ENCODE results near the gene DTNB. TPM values are rescaled to one million over a fixed set of nuclear protein-coding genes. Genes with fewer than 3 reads are reported as not detected.

The DTNB gene
- total and polyA plus RNA-seq, 10 of the 15 experiments (the other 5 are each of a cell fraction or from before 2014, with no cell fraction given), result 4.5 to 30.6 (median 11.9) TPM

DNA sequence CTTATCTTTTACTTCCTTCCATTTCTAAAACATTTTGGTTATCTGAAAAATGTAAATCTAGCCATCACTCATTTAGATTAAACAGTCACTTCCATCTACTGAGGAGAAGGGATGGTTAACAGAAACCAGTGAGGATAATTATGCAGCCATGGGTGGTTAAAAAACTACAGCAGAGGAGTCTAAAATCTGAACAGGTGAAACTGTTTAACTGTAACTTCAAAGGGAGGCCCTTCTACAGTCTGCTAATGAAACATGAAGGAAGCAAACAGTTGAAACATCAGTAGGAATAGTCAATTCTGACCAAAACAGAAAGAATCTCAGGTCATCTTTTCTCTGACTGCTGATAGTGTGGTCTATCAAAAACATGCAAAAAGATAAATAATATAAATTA is 71.0 kb downstream of the DTNB start (continued):
- TF ChIP-seq NR2F1 (conservative IDR thresholded peaks at IDR 0.05) (no peak), SREBF1 (IDR thresholded peaks at IDR 0.05; ENCODE audit: low read length) (no peak), TCF7 (IDR thresholded peaks at IDR 0.05; ENCODE audit: borderline replicate concordance) (peak; percentile 92), JUND (IDR thresholded peaks at IDR 0.05; ENCODE audit: low read depth, low read length) (no peak), ZSCAN29 (IDR thresholded peaks at IDR 0.05) (no peak), CREM (IDR thresholded peaks at IDR 0.05; ENCODE audit: low read depth) (peak; percentile 45; the same call in 1 of the 2 replicates), IRF4 (IDR thresholded peaks at IDR 0.05; ENCODE audit: low read depth, low read length) (no peak), ZNF622 (IDR thresholded peaks at IDR 0.05) (no peak), PAX5 (IDR thresholded peaks at IDR 0.05; ENCODE audit: borderline replicate concordance, low read depth, low read length) (no peak), RBBP5 (conservative IDR thresholded peaks at IDR 0.05) (no peak), SUZ12 (IDR thresholded peaks at IDR 0.05; ENCODE audit: unreplicated experiment) (no peak), CREB1 (IDR thresholded peaks at IDR 0.05; ENCODE audit: low read depth) (peak; percentile 16; the same call in 1 of the 2 replicates), FOS (IDR thresholded peaks at IDR 0.05; ENCODE audit: borderline replicate concordance, extremely low read depth, insufficient read length) (no peak), NFYB (IDR thresholded peaks at IDR 0.05; ENCODE audit: insufficient read depth, low read depth, low read length) (no peak), RAD21 (IDR thresholded peaks at IDR 0.05; ENCODE audit: insufficient read depth, low read depth, low read length) (no peak)
- TF ChIP-seq, protein P1, sequence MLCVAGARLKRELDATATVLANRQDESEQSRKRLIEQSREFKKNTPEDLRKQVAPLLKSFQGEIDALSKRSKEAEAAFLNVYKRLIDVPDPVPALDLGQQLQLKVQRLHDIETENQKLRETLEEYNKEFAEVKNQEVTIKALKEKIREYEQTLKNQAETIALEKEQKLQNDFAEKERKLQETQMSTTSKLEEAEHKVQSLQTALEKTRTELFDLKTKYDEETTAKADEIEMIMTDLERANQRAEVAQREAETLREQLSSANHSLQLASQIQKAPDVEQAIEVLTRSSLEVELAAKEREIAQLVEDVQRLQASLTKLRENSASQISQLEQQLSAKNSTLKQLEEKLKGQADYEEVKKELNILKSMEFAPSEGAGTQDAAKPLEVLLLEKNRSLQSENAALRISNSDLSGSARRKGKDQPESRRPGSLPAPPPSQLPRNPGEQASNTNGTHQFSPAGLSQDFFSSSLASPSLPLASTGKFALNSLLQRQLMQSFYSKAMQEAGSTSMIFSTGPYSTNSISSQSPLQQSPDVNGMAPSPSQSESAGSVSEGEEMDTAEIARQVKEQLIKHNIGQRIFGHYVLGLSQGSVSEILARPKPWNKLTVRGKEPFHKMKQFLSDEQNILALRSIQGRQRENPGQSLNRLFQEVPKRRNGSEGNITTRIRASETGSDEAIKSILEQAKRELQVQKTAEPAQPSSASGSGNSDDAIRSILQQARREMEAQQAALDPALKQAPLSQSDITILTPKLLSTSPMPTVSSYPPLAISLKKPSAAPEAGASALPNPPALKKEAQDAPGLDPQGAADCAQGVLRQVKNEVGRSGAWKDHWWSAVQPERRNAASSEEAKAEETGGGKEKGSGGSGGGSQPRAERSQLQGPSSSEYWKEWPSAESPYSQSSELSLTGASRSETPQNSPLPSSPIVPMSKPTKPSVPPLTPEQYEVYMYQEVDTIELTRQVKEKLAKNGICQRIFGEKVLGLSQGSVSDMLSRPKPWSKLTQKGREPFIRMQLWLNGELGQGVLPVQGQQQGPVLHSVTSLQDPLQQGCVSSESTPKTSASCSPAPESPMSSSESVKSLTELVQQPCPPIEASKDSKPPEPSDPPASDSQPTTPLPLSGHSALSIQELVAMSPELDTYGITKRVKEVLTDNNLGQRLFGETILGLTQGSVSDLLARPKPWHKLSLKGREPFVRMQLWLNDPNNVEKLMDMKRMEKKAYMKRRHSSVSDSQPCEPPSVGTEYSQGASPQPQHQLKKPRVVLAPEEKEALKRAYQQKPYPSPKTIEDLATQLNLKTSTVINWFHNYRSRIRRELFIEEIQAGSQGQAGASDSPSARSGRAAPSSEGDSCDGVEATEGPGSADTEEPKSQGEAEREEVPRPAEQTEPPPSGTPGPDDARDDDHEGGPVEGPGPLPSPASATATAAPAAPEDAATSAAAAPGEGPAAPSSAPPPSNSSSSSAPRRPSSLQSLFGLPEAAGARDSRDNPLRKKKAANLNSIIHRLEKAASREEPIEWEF (IDR thresholded peaks at IDR 0.05; ENCODE audit: insufficient replicate concordance, low read depth, low read length), result no peak
- TF ChIP-seq, protein P2, sequence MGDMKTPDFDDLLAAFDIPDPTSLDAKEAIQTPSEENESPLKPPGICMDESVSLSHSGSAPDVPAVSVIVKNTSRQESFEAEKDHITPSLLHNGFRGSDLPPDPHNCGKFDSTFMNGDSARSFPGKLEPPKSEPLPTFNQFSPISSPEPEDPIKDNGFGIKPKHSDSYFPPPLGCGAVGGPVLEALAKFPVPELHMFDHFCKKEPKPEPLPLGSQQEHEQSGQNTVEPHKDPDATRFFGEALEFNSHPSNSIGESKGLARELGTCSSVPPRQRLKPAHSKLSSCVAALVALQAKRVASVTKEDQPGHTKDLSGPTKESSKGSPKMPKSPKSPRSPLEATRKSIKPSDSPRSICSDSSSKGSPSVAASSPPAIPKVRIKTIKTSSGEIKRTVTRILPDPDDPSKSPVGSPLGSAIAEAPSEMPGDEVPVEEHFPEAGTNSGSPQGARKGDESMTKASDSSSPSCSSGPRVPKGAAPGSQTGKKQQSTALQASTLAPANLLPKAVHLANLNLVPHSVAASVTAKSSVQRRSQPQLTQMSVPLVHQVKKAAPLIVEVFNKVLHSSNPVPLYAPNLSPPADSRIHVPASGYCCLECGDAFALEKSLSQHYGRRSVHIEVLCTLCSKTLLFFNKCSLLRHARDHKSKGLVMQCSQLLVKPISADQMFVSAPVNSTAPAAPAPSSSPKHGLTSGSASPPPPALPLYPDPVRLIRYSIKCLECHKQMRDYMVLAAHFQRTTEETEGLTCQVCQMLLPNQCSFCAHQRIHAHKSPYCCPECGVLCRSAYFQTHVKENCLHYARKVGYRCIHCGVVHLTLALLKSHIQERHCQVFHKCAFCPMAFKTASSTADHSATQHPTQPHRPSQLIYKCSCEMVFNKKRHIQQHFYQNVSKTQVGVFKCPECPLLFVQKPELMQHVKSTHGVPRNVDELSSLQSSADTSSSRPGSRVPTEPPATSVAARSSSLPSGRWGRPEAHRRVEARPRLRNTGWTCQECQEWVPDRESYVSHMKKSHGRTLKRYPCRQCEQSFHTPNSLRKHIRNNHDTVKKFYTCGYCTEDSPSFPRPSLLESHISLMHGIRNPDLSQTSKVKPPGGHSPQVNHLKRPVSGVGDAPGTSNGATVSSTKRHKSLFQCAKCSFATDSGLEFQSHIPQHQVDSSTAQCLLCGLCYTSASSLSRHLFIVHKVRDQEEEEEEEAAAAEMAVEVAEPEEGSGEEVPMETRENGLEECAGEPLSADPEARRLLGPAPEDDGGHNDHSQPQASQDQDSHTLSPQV (IDR thresholded peaks at IDR 0.05), result no peak
- TF ChIP-seq, protein P3, sequence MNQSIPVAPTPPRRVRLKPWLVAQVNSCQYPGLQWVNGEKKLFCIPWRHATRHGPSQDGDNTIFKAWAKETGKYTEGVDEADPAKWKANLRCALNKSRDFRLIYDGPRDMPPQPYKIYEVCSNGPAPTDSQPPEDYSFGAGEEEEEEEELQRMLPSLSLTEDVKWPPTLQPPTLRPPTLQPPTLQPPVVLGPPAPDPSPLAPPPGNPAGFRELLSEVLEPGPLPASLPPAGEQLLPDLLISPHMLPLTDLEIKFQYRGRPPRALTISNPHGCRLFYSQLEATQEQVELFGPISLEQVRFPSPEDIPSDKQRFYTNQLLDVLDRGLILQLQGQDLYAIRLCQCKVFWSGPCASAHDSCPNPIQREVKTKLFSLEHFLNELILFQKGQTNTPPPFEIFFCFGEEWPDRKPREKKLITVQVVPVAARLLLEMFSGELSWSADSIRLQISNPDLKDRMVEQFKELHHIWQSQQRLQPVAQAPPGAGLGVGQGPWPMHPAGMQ (IDR thresholded peaks at IDR 0.05; ENCODE audit: borderline replicate concordance), result no peak
- TF ChIP-seq, protein P4, sequence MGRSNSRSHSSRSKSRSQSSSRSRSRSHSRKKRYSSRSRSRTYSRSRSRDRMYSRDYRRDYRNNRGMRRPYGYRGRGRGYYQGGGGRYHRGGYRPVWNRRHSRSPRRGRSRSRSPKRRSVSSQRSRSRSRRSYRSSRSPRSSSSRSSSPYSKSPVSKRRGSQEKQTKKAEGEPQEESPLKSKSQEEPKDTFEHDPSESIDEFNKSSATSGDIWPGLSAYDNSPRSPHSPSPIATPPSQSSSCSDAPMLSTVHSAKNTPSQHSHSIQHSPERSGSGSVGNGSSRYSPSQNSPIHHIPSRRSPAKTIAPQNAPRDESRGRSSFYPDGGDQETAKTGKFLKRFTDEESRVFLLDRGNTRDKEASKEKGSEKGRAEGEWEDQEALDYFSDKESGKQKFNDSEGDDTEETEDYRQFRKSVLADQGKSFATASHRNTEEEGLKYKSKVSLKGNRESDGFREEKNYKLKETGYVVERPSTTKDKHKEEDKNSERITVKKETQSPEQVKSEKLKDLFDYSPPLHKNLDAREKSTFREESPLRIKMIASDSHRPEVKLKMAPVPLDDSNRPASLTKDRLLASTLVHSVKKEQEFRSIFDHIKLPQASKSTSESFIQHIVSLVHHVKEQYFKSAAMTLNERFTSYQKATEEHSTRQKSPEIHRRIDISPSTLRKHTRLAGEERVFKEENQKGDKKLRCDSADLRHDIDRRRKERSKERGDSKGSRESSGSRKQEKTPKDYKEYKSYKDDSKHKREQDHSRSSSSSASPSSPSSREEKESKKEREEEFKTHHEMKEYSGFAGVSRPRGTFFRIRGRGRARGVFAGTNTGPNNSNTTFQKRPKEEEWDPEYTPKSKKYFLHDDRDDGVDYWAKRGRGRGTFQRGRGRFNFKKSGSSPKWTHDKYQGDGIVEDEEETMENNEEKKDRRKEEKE (IDR thresholded peaks at IDR 0.05), result no peak

Data from GM12878 (cell line).